GM19328 (cell line): ENCODE data around the gene TRAPPC4.
"Not testable (repeated sequence)": the region's sequence is repeated elsewhere in the genome, so short reads cannot be mapped to it uniquely, and the experiment has no call there.

Experiments
- ATAC-seq: cut with Tn5 transposase; IDR thresholded peaks from one replicate; pipeline ENCODE4 v1.9.1; 2021; ENCODE audit warnings: mild to moderate bottlenecking, moderate library complexity; ENCODE audit not compliant: unreplicated experiment

Gene TRAPPC4

GRCh38 chr11:119030329-119031047 lies 11.9 kb downstream of the TRAPPC4 start, which contains the start of gene SLC37A4:
SLC37A4 (minus strand) TSS chr11:119030877.
- peak; percentile 68 for ATAC-seq

- ATAC-seq = no peak
These were observed 13.3 kb downstream of the TRAPPC4 start for GRCh38 chr11:119031912-119032280.

- ATAC-seq = not testable (repeated sequence)
These were observed 14.9 kb downstream of the TRAPPC4 start for GRCh38 chr11:119033421-119033820.

- ATAC-seq = no peak
These were observed 16.2 kb downstream of the TRAPPC4 start for GRCh38 chr11:119034813-119035212.

GRCh38 chr11:119038884-119039283 lies 20.3 kb downstream of the TRAPPC4 start:
- ATAC-seq = no peak

DNA sequence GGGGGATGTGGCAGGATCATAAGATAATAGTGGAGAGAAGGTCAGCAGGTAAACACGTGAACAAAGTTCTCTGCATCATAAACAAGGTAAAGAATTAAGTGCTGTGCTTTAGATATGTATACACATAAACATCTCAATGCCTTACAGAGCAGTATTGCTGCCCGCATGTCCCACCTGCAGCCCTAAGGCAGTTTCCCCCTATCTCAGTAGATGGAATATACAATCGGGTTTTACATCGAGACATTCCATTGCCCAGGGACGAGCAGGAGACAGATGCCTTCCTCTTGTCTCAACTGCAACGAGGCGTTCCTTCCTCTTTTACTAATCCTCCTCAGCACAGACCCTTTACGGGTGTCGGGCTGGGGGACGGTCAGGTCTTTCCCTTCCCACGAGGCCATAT lies 20.9 kb downstream of the TRAPPC4 start:
- not testable (repeated sequence) for ATAC-seq

GRCh38 chr11:119041821-119042514 lies 23.4 kb downstream of the TRAPPC4 start:
- ATAC-seq = no peak

GRCh38 chr11:119042927-119043326 lies 24.4 kb downstream of the TRAPPC4 start:
- ATAC-seq = no peak

- ATAC-seq = no peak
These were observed 26.1 kb downstream of the TRAPPC4 start for GRCh38 chr11:119044708-119045107.

GRCh38 chr11:119046489-119046888 lies 27.9 kb downstream of the TRAPPC4 start:
- ATAC-seq = no peak

DNA sequence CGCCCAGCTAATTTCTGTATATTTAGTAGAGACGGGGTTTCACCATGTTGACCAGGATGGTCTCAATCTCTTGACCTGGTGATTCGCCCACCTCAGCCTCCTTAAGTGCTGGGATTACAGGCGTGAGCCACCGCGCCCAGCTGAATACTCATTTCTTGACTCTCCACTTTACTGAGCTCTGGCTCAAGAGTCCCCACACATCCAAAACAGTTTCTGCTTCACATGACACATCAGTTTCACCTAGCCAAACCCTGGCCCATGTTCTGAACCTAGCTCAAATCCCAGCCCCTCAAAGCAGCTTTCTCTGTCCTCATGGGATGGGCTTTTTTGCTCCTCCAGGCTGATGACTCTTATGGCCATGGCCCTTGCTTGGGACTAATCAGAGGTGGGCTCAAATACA lies 28.6 kb downstream of the TRAPPC4 start:
- no peak for ATAC-seq

DNA sequence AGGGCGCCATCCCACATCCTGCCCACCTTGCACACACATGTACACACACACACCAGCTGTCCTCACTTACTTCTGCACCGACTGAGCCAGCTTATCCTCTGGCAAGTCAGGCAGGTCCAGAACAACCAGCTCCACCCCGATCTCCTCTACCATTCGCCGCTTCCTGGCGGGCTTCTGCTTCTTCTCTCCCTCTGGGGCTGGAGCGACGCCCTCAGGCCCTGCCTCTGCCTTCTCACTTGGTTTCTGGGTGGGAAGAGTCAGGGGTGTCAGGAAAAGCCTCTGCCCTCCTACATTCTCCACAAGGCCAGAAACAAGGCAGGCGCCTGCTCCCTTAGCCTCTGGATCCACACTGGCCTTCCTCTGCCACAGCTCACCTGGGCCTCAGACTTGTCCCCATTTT lies 30.1 kb downstream of the TRAPPC4 start:
- no peak for ATAC-seq

GRCh38 chr11:119049081-119049480 lies 30.5 kb downstream of the TRAPPC4 start:
- no peak for ATAC-seq

GRCh38 chr11:119051440-119052162 lies 33.0 kb downstream of the TRAPPC4 start:
- ATAC-seq = no peak

GRCh38 chr11:119052163-119052814 lies 33.7 kb downstream of the TRAPPC4 start:
- ATAC-seq = no peak

DNA sequence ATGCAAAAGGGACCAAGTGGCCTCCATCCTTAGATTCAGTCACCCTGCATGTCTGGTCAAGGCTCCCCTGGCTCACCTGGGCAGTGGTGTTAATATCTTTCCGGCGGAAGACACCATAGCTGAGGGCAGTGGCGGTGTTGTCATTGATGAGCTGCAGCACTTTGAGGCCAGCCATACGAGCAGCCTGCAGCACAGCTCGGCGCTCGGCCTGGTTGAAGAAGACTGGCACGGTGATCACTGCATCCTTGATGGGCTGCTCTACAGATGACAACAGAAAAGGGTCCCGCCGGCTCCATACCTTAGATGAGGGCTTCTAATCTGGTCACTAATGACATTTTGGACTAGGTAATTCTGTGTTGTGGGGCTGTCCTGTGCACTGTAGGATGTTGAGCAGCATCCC lies 35.9 kb downstream of the TRAPPC4 start:
- ATAC-seq = no peak

DNA sequence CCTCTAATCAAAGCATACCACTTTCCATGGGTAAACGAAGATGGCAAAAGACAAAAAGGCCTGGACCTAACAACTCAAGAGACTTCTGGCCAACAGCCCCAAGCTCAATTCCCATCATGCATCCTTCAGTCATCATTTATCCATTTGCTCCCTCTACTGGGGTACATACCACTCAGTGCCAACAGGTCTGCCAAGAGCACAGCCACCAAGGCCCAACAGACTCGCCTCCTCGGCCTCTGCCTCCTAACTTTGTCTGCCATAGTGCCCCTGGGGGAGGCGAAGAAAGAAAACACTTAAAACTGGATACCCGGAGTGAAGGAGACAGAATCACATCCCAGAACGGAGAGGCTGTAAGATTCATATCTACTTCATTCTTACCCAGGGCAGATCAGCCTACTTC lies 37.3 kb downstream of the TRAPPC4 start:
- ATAC-seq = no peak

DNA sequence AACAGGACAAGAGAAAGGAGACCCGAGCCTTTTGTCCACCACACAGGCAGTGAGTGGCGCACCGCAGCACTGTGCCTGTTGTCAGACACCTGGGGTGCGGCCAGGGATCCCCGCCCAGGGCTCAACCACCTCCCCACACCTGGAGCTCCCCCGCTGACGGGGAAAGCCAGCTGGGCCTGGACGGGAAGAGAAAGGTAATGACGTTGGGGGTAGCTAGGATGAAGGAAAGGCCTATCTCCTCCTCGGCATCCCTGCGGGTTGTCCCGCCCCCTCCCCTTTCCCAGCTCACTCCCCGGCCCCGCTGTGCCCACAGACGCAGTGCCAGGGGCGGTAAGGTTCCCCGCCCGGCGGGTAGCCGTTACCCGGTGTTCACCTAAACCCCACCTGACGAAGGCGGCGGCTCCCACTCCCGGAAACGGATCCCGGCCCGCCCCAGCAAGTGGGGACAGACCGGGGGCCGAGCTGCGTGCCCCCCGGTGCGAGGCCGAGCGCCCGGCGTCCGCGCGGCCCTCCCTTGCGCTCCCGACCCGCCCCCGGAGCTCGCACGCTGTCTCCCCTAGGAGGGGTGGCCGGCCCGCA lies 37.9 kb downstream of the TRAPPC4 start:
- peak; percentile 1 for ATAC-seq

DNA sequence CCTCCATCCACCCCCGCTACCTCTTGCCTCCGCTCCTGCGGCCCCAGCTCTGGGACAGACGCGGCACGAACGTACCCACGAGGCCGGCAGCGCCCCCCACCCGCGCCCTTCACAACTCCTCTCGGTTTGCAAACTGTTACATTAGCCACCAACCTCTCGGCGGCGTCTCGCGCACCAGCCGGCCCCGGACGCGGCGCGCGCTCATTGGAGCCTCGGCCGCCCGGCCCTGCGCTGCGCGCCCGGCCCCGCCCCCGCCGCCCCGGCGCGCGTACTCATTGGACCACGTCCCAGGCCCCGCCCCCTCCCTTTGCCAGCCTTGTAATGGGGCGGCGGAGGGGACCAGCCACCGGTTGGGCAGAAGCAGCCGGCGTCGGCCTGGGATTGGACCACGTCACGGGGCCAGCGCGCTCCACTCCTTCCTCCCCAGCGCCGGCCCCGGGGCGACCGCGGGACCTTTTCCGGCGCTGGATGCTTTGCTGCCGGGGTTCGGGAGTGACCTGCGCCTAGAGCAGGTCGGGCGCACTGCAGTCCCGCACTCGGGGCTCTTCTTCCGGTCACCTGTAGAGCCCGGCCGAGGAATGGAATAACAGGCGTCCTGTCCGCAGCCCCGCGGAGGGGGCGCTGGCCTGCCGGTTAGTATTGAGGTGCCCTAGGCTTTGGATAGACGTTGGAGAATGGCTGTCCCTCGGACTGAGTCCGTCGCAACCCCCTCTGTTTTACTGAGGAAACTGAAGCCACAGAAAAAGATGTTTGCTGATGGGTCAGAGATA lies 38.6 kb downstream of the TRAPPC4 start, which contains the start of gene HYOU1:
TSS of gene HYOU1 (minus strand) at position 206 of the 770 bp plus-strand sequence. CDS start 1,045 bp downstream, outside the sequence.
- peak; percentile 89 for ATAC-seq

- not testable (repeated sequence) for ATAC-seq
These were observed 40.6 kb downstream of the TRAPPC4 start for GRCh38 chr11:119059128-119059527.
